Transverse colon (tissue), 4 donors: ENCODE data around the gene SBNO2. TPM values are rescaled to one million over a fixed set of nuclear protein-coding genes. Genes with fewer than 3 reads are reported as not detected.
A peak's percentile ranks its signal among the peaks of the same experiment; 100 is the strongest.

ENCODE experiments used
- DNase-seq: peaks from one replicate; pipeline ENCODE4 v3.0.0-alpha.2; 2019
- H3K27ac ChIP-seq, 4 donors: fragments of 200-600 bp; sonication (generic); 2 replicates each; pipeline ENCODE4 v1.5.1; 2016 to 2018; ENCODE audit warnings: inconsistent platforms in 4 of 4
- H3K27me3 ChIP-seq: fragments of 200-600 bp; sonication (generic); 2 replicates; pipeline ENCODE4 v1.5.1; 2017; ENCODE audit warnings: inconsistent platforms
- H3K36me3 ChIP-seq, 4 donors: fragments of 200-600 bp; sonication (generic); 2 replicates each; pipeline ENCODE4 v1.5.1; 2017 to 2019; ENCODE audit warnings: inconsistent platforms in 4 of 4
- H3K4me1 ChIP-seq, 4 donors: fragments of 200-600 bp; sonication (generic); 2 replicates each; pipeline ENCODE4 v1.5.1; 2017 to 2020; ENCODE audit warnings: inconsistent platforms in 4 of 4
- H3K4me3 ChIP-seq, 4 donors: fragments of 200-600 bp; sonication (generic); 1 replicate in 1 of 4; 2 replicates in 3 of 4; pipeline versions ENCODE4 v1.5.1 to v1.6.1; 2017 to 2019; ENCODE audit warnings: inconsistent platforms in 4 of 4
- H3K9me3 ChIP-seq, 2 donors: fragments of 200-600 bp; sonication (generic); 2 replicates each; pipeline ENCODE4 v1.5.1; 2017 to 2019; ENCODE audit warnings: inconsistent platforms in 2 of 2
- CTCF ChIP-seq, 5 experiments: fragments of 200-600 bp in 3 of 5; fragments of 450-650 bp in 2 of 5; sonication (generic) in 3 of 5; IDR thresholded peaks; 1 replicate in 2 of 5; 2 replicates in 3 of 5; pipeline ENCODE4 v1.5.1; 2016 to 2017; ENCODE audit warnings: antibody characterized with exemption in 5 of 5, inconsistent platforms in 3 of 5, mild to moderate bottlenecking in 2 of 5, moderate library complexity in 1 of 5
- EP300 ChIP-seq: sonication (generic); formaldehyde crosslinking; IDR thresholded peaks from one replicate; pipeline ENCODE4 v1.6.1; 2017; ENCODE audit warnings: antibody characterized with exemption, low read depth
- POLR2A ChIP-seq: fragments of 450-650 bp; IDR thresholded peaks from one replicate; pipeline ENCODE4 v1.6.1; 2016; ENCODE audit warnings: antibody characterized with exemption, mild to moderate bottlenecking, moderate library complexity
- POLR2AphosphoS5 ChIP-seq, 3 donors: sonication (generic); formaldehyde crosslinking; IDR thresholded peaks; one replicate each; pipeline ENCODE4 v1.6.1; 2016; ENCODE audit warnings: antibody characterized with exemption in 3 of 3
- WGBS, 2 donors: methylation state at CpG; one replicate each; pipeline ENCODE4 v1.1.5; 2018; ENCODE audit warnings: low coverage in 1 of 2; 5-methylcytosine and 5-hydroxymethylcytosine counted together
- in situ Hi-C, 4 donors: fragments of 200-750 bp; cut with MboI; loops; one replicate each; pipeline versions ENCODE4 v1.15.0 to v1.15.1; 2017; ENCODE audit warnings: low sequenced_read_pairs in 3 of 4, low pct_ligation_motif_present in 1 of 4, low pct_unique_long_range_greater_than_20kb in 1 of 4
- intact Hi-C: fragments of 100-400 bp; cut with DNase I; formaldehyde crosslinking; loops from one replicate; pipeline ENCODE4 v1.15.1; 2023; ENCODE audit warnings: low total_unique reads
- total RNA-seq, 4 donors: library from RNA; depleted of rRNA; stranded (reverse); fragments of >200 nt; gene quantifications; one replicate each; pipeline ENCODE4 v1.1.0, GENCODE V29; 2016

SBNO2 gene
- total RNA-seq, 4 donors from 2014 or later: 34.5 to 142 (median 48.3) TPM

GRCh38 chr19:1151917-1152587 lies 22.0 kb downstream of the SBNO2 start:
- no peak for TF ChIP-seq POLR2AphosphoS5 (IDR thresholded peaks at IDR 0.05)
- TF ChIP-seq CTCF (IDR thresholded peaks at IDR 0.05): no peak
- no peak for TF ChIP-seq EP300
- no peak for TF ChIP-seq POLR2A
- H3K27ac ChIP-seq: peak overlapping the region in 2 of 4 donors; percentile 41 to 46
- intact Hi-C loops (no loop called here), in situ Hi-C loops (no loop called here)
- WGBS, 2 donors: 80 to 85% methylated on average over 3 to 31 of the region's 35 CpGs
- no peaks in the 10 kb centered on the region for H3K27me3 ChIP-seq
- no peak overlapping the region for H3K4me3 ChIP-seq
- no peak for DNase-seq
- H3K4me1 ChIP-seq: peaks cover 17 to 22% (median 20%) of the 10 kb centered on the region in 4 donors
- no peaks in the 10 kb centered on the region for H3K9me3 ChIP-seq
- peaks cover 0 to 10% (median 2%) of the 10 kb centered on the region in 4 donors for H3K36me3 ChIP-seq

- Histone ChIP-seq H3K36me3 (peaks cover 0 to 12% (median 2%) of the 10 kb centered on the region in 4 donors), H3K27ac (peak overlapping the region in 2 of 4 donors; percentile 41 to 46), H3K4me3 (no peak overlapping the region), H3K9me3 (no peaks in the 10 kb centered on the region), H3K27me3 (no peaks in the 10 kb centered on the region), H3K4me1 (peaks cover 17 to 22% (median 20%) of the 10 kb centered on the region in 4 donors)
- in situ Hi-C loops (no loop called here), intact Hi-C loops (no loop called here)
- DNase-seq: no peak
- TF ChIP-seq CTCF (IDR thresholded peaks at IDR 0.05): no peak
- peak in 1 of 3 donors; percentile 28 for TF ChIP-seq POLR2AphosphoS5 (IDR thresholded peaks at IDR 0.05)
- 96% methylated on average over 4 of the region's 12 CpGs; no CpG with 5 or more reads in 1 of the 2 donors for WGBS, 2 donors
These were observed 22.9 kb downstream of the SBNO2 start for GRCh38 chr19:1151037-1151724.

GRCh38 chr19:1150333-1151036 lies 23.6 kb downstream of the SBNO2 start:
- Histone ChIP-seq H3K27ac (no peak overlapping the region), H3K27me3 (no peaks in the 10 kb centered on the region), H3K9me3 (no peaks in the 10 kb centered on the region), H3K4me1 (peaks cover 10 to 16% (median 14%) of the 10 kb centered on the region in 4 donors), H3K4me3 (no peak overlapping the region), H3K36me3 (peaks cover 0 to 14% (median 2%) of the 10 kb centered on the region in 4 donors)
- DNase-seq: no peak
- WGBS, 2 donors: 97 to 100% methylated on average over 2 to 31 of the region's 33 CpGs
- in situ Hi-C loops: no loop called here
- intact Hi-C loops: no loop called here
- no peak for TF ChIP-seq EP300
- TF ChIP-seq CTCF (IDR thresholded peaks at IDR 0.05): no peak
- no peak for TF ChIP-seq POLR2A
- TF ChIP-seq POLR2AphosphoS5 (IDR thresholded peaks at IDR 0.05): no peak
